Caco-2 (cell line): ENCODE data around the gene DPY19L1. TPM values are rescaled to one million over a fixed set of nuclear protein-coding genes. Genes with fewer than 3 reads are reported as not detected.
"Not testable (repeated sequence)": the region's sequence is repeated elsewhere in the genome, so short reads cannot be mapped to it uniquely, and the experiment has no call there.

ENCODE experiments used
- BruUV-seq: library from RNA; stranded (reverse); fragments of 400-500 nt; replicated peaks from 2 replicates; lab custom pipeline; 2021; lab: Mats Ljungman, UMichigan
- CTCF ChIA-PET: fragments of 300-600 bp; sonication (Branson Sonifier 250); formaldehyde crosslinking; loops from one replicate; lab custom pipeline; 2022; ENCODE audit warnings: antibody characterized with exemption; lab: Charles Lee
- POLR2A ChIA-PET: fragments of 300-600 bp; sonication (Branson Sonifier 250); formaldehyde crosslinking; loops from one replicate; lab custom pipeline; 2022; ENCODE audit warnings: antibody characterized with exemption; lab: Charles Lee
- DNase-seq, 2 experiments: peaks; one replicate each; pipeline versions ENCODE4 v3.0.0 to v3.0.0-alpha.2; 2020 to 2022
- H3K27me3 ChIP-seq: replicated peaks from 2 replicates; pipeline ENCODE4 v1.6.0; 2011; ENCODE audit warnings: low read length; ENCODE audit not compliant: control insufficient read depth, insufficient read depth
- H3K36me3 ChIP-seq: 2 replicates; pipeline ENCODE4 v1.5.1; 2011; ENCODE audit warnings: low read length; ENCODE audit not compliant: control insufficient read depth, insufficient read depth
- H3K4me1 ChIP-seq: fragments of 250-450 bp; sonication (Bioruptor Pico); 2 replicates; pipeline ENCODE4 v1.5.1; 2020; ENCODE audit warnings: mild to moderate bottlenecking
- H3K4me3 ChIP-seq: 2 replicates; pipeline ENCODE4 v1.5.1; 2011; ENCODE audit warnings: low read depth, mild to moderate bottlenecking, control low read depth, low read length
- H3K9me3 ChIP-seq: fragments of 250-450 bp; sonication (Bioruptor Pico); 2 replicates; pipeline ENCODE4 v1.5.1; 2020; ENCODE audit warnings: mild to moderate bottlenecking, moderate library complexity
- H3K27ac Mint-ChIP-seq: one replicate; pipeline ENCODE4 v1.8.0; 2022; ENCODE audit warnings: mixed read lengths; ENCODE audit not compliant: unreplicated experiment
- H3K27me3 Mint-ChIP-seq: one replicate; pipeline ENCODE4 v1.8.0; 2022; ENCODE audit warnings: mixed read lengths; ENCODE audit not compliant: insufficient read depth, unreplicated experiment
- H3K36me3 Mint-ChIP-seq: one replicate; pipeline ENCODE4 v1.8.0; 2022; ENCODE audit warnings: mild to moderate bottlenecking, mixed read lengths; ENCODE audit not compliant: insufficient read depth, unreplicated experiment
- H3K4me1 Mint-ChIP-seq: one replicate; pipeline ENCODE4 v1.8.0; 2022; ENCODE audit warnings: low read depth, mixed read lengths; ENCODE audit not compliant: unreplicated experiment
- H3K4me3 Mint-ChIP-seq: one replicate; pipeline ENCODE4 v1.8.0; 2022; ENCODE audit warnings: mild to moderate bottlenecking, moderate library complexity, mixed read lengths; ENCODE audit not compliant: unreplicated experiment
- H3K9me3 Mint-ChIP-seq: one replicate; pipeline ENCODE4 v1.8.0; 2022; ENCODE audit warnings: mixed read lengths; ENCODE audit not compliant: unreplicated experiment
- CTCF ChIP-seq, 2 experiments: fragments of 200-600 bp in 1 of 2; IDR thresholded peaks; 1 replicate in 1 of 2; 2 replicates in 1 of 2; pipeline versions ENCODE4 v1.5.1 to v1.8.0; 2011 to 2022; ENCODE audit warnings: antibody characterized with exemption in 1 of 2, control low read depth in 1 of 2, inconsistent platforms in 1 of 2, low read depth in 1 of 2, low read length in 1 of 2, mild to moderate bottlenecking in 1 of 2, moderate library complexity in 1 of 2; ENCODE audit not compliant: insufficient read depth in 1 of 2, severe bottlenecking in 1 of 2, unreplicated experiment in 1 of 2
- intact Hi-C: fragments of 100-400 bp; cut with micrococcal nuclease; formaldehyde crosslinking; loops from one replicate; pipeline ENCODE4 v1.10.0; 2022; ENCODE audit not compliant: unreplicated experiment
- total RNA-seq: library from RNA; stranded (reverse); gene quantifications from 2 replicates; pipeline ENCODE4 v1.2.3, GENCODE V29; 2022

DPY19L1 gene
- total RNA-seq, 1 experiment from 2014 or later: 12.9 TPM

DNA sequence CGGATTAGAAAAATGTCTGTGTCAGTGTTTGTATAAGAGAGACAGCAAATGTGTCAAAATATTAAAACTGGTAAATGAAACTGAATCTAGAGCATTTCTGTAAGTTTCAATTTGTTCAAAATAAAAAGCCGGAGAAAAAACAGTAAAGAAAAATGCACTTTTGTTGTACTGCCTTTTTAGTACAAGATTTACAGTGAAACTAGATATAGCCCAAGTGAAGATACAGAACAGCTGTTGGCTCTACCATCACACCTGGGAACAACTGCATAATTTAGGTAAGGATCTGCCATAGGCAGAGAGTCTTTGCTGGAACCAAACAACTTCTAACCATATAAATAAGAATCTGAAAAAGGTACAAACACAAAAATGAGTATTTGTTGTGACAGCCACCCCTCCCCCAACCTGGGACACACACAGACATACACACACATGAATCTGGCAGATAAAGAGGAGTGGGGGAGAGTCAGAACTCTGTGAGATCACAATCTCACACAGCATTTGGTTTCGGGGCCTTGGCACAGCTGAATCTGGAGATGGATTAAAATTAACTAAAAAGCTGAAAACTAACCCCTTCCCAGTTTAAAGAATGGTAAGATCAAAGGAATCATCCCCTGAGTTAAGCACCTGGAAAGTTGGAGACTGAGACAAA, 54.8 kb downstream of the DPY19L1 start:
- ChIA-PET CTCF (no interaction called here), POLR2A (no interaction called here)
- intact Hi-C loops: no loop called here
- Histone ChIP-seq H3K9me3 (no peaks in the 10 kb centered on the region), H3K36me3 (no peaks in the 10 kb centered on the region), H3K4me1 (no peaks in the 10 kb centered on the region), H3K27me3 (no peaks in the 10 kb centered on the region), H3K4me3 (no peak overlapping the region)
- Mint-ChIP-seq H3K9me3 (no peaks in the 10 kb centered on the region), H3K27me3 (no peaks in the 10 kb centered on the region), H3K4me1 (no peaks in the 10 kb centered on the region), H3K36me3 (no peaks in the 10 kb centered on the region), H3K4me3 (no peak overlapping the region), H3K27ac (no peak overlapping the region)
- no peak for TF ChIP-seq CTCF (IDR thresholded peaks at IDR 0.05; ENCODE audit: insufficient read depth in 1 of 2, low read depth in 1 of 2, low read length in 1 of 2, severe bottlenecking in 1 of 2, unreplicated experiment in 1 of 2)
- no peak for DNase-seq
- no TSS peak for BruUV-seq

GRCh38 chr7:34979124-34979523, 58.2 kb downstream of the DPY19L1 start:
- H3K36me3 Mint-ChIP-seq, H3K4me1 ChIP-seq, intact Hi-C loops, CTCF ChIA-PET, DNase-seq, H3K4me3 ChIP-seq, H3K9me3 Mint-ChIP-seq, H3K27me3 ChIP-seq, POLR2A ChIA-PET, BruUV-seq, H3K4me3 Mint-ChIP-seq, H3K4me1 Mint-ChIP-seq, H3K27me3 Mint-ChIP-seq, H3K9me3 ChIP-seq, H3K36me3 ChIP-seq, H3K27ac Mint-ChIP-seq: not testable (repeated sequence)

GRCh38 chr7:34973400-34973760, 63.9 kb downstream of the DPY19L1 start:
- DNase-seq: no peak
- Mint-ChIP-seq H3K9me3 (no peaks in the 10 kb centered on the region), H3K27me3 (no peaks in the 10 kb centered on the region), H3K4me3 (no peak overlapping the region), H3K36me3 (no peaks in the 10 kb centered on the region), H3K4me1 (no peaks in the 10 kb centered on the region), H3K27ac (no peak overlapping the region)
- intact Hi-C loops: no loop called here
- no peaks in the 10 kb centered on the region for H3K27me3 ChIP-seq
- BruUV-seq: no TSS peak
- no peaks in the 10 kb centered on the region for H3K36me3 ChIP-seq
- no peaks in the 10 kb centered on the region for H3K4me1 ChIP-seq
- TF ChIP-seq CTCF (IDR thresholded peaks at IDR 0.05; ENCODE audit: insufficient read depth in 1 of 2, low read depth in 1 of 2, low read length in 1 of 2, severe bottlenecking in 1 of 2, unreplicated experiment in 1 of 2): no peak
- H3K9me3 ChIP-seq: no peaks in the 10 kb centered on the region
- POLR2A ChIA-PET: no interaction called here
- no peak overlapping the region for H3K4me3 ChIP-seq
- CTCF ChIA-PET: no interaction called here

DNA sequence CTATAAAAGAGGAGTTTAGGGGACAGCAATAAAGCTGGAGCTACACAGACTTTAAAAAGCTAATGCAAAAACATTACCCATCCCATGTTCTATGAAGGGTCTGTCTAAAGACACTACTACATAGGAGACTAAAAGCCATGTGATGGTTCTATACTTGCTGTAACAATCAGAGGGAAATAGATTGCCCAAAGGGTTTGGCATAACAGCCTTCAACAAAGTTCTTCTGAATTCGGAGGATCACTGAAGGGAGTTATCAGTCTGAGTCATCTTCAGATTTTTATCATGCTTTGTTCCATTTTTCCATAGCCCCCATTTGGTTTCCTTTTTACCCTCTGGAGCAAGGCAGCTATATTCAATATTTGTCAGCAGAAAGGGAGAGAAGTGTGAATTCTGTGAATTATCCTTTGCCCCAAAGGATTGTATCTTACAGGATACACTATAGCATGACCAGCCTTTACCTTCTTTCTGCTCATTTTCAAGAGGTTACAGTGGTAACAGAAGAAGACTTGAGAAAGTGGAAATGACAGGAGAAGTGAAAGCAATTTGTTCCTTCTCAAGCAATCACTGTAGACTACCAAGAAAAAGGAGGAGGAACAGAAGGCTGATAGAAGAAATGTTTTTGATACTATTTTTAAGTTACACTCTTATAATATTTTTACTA, 64.4 kb downstream of the DPY19L1 start:
- H3K4me1 Mint-ChIP-seq, POLR2A ChIA-PET, H3K36me3 ChIP-seq, CTCF ChIA-PET, H3K4me1 ChIP-seq, H3K27me3 ChIP-seq, H3K9me3 Mint-ChIP-seq, H3K36me3 Mint-ChIP-seq, H3K9me3 ChIP-seq, H3K27ac Mint-ChIP-seq, H3K4me3 ChIP-seq, intact Hi-C loops, H3K4me3 Mint-ChIP-seq, H3K27me3 Mint-ChIP-seq, BruUV-seq, DNase-seq: not testable (repeated sequence)

- H3K36me3 Mint-ChIP-seq, H3K36me3 ChIP-seq, H3K9me3 Mint-ChIP-seq, H3K27ac Mint-ChIP-seq, H3K4me3 ChIP-seq, intact Hi-C loops, H3K4me1 Mint-ChIP-seq, H3K4me1 ChIP-seq, POLR2A ChIA-PET, H3K27me3 Mint-ChIP-seq, H3K4me3 Mint-ChIP-seq, DNase-seq, BruUV-seq, H3K9me3 ChIP-seq, CTCF ChIA-PET, H3K27me3 ChIP-seq: not testable (repeated sequence)
Observed at GRCh38 chr7:34967818-34968217, 69.5 kb downstream of the DPY19L1 start.
